ENCODE measurements around the gene CHSY1.
"Not testable (repeated sequence)": the region's sequence is repeated elsewhere in the genome, so short reads cannot be mapped to it uniquely, and the experiment has no call there.

CHSY1 gene

GRCh38 chr15:101244889-101245668 lies 6.8 kb downstream of the CHSY1 start:
- DNase-seq (ENCODE audit: low read depth in 2 of 2) = no peak

- no peak for DNase-seq (ENCODE audit: low read depth in 2 of 2)
These were observed 7.6 kb downstream of the CHSY1 start for GRCh38 chr15:101244036-101244781.

- DNase-seq (ENCODE audit: low read depth in 2 of 2) = no peak
These were observed 8.4 kb downstream of the CHSY1 start for GRCh38 chr15:101243420-101243819.

DNA sequence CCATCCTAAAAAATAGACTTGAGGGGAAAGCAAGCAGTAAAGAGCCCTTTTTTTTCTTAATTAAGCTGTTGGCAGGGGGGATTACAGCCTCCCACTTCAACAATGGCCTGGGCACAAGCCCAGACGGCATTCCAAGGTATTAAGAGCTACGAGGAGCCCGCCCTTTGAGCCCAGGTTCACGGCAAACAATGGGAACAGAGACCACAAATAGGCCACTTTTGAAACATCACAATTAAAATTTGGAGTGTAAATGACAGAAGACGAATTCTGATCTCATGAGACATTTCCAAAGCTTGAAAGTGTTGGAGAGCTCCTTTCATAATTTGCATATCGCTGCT lies 8.9 kb downstream of the CHSY1 start:
- DNase-seq (ENCODE audit: low read depth in 2 of 2) = no peak

- no peak for DNase-seq (ENCODE audit: low read depth in 2 of 2)
These were observed 9.5 kb downstream of the CHSY1 start for GRCh38 chr15:101242160-101242998.

DNA sequence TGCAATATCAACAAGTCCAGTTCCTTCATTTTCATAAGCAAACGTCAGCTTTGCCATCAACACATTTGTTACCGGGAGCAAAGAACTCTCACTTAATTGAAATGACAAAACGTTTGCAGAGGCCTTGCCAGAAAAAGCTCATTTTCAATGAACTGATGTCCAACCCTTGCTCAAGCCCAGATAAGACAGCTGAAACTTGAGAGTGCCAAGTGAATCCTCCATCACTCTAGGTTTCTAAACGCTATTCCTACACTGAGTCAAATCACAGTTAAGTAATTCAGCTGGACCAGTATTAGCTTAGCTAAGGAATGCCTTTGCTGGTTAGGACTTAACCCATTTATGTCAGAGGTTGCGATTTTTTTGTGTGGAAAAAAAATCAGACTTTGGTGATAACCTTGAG lies 11.5 kb downstream of the CHSY1 start:
- no peak for DNase-seq (ENCODE audit: low read depth in 2 of 2)

DNA sequence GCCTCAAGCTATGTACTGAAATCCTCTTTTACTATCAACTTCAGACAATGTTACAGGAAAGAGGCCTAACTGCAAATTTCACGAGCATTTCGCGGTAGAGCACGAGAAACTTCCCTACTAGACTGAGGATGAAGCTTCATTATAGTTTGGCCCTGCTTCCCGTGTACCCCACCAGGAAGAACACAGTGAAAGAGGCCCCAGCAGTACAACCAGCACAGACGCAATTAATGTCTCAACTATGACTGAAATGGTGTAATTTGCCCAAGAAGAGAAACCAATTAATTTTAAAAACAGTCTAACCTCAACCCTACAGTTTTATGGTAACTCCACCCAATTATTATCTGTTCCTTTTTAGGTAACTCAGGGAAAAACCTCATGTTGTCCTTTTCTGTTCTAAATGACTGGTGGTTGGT lies 12.1 kb downstream of the CHSY1 start:
- no peak for DNase-seq (ENCODE audit: low read depth in 2 of 2)

DNA sequence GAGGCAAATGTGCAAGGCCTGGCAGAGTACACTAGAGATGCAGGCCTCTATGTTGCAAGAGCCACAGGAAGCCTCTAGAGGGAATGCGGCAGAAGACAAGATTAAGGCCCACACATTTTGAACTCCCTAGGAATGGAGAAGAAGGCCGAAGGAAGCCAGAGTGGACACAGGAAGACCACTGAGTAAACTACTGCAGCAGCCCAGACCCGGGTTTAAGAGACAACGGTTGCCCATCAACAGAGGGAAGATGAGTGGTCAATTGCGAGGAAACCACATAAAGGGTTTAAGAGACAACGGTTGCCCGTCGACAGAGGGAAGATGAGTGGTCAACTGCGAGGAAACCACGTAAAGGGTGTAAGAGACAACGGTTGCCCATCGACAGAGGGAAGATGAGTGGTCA lies 14.6 kb downstream of the CHSY1 start:
- no peak for DNase-seq (ENCODE audit: low read depth in 2 of 2)

- DNase-seq (ENCODE audit: low read depth in 2 of 2) = no peak
These were observed 18.1 kb downstream of the CHSY1 start for GRCh38 chr15:101233651-101234280.

DNA sequence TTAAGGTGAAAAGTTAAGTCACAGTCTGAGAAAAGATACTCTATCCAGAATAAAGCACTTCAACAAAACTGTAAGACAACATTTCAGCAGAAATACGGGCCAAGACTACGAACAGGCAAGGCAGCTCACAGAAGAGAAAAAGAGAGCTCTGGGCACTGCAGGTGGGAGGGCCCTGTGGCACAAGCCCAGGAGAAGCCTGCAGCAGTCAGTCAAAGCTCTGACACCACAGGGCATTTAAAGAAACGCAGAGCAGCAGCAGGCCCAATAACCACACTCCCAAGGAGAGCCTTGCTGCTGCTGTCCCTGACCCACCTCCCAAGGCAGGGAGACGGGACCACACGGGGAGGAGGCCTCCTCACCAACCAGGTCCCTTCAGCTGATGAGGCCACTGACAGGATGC lies 19.2 kb downstream of the CHSY1 start:
- no peak for DNase-seq (ENCODE audit: low read depth in 2 of 2)

GRCh38 chr15:101228313-101228712 lies 23.5 kb downstream of the CHSY1 start:
- DNase-seq (ENCODE audit: low read depth in 2 of 2) = no peak

DNA sequence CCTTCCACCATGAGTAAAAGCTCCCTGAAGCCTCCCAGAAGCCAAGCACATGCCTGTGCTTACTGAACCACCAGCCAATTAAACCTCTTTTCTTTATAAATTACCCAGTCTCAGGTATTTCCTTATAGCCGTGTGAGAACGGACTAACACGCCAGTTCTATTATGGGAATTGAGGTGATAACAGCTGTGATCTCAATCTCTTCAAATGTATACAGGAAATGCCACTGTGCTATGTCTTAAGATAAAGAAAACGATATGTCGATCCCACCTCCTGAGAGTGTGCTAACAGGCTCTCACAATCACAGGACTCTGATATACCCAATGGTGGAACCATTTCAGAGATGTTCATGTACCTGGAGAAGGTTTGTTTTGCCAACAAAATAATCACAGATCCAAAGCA lies 26.2 kb downstream of the CHSY1 start:
- DNase-seq (ENCODE audit: low read depth in 2 of 2) = no peak

- no peak for DNase-seq (ENCODE audit: low read depth in 2 of 2)
These were observed 29.9 kb downstream of the CHSY1 start for GRCh38 chr15:101221902-101222301.

GRCh38 chr15:101220060-101220459 lies 31.8 kb downstream of the CHSY1 start:
- no peak for DNase-seq (ENCODE audit: low read depth in 2 of 2)

- DNase-seq (ENCODE audit: low read depth in 2 of 2) = no peak
These were observed 32.4 kb downstream of the CHSY1 start for GRCh38 chr15:101219441-101219840.

DNA sequence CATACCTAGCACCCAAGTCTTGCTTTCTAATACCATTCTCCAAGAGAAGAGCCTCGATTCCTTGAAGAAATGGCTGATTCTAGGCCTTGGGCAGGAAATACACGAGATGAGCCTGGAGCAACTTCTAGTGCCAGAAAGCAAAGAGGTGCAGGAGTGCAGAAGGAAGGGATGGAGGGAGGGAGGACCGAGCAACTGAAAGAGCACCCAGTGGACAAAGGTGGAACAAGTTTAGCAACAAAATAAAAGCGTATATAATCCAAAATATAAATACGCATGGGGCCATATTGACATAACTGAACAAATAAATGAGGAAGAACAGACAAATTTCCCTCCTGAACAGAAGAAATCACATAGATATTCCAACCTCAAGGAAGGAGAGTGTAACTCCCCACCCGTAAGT lies 34.4 kb downstream of the CHSY1 start:
- no peak for DNase-seq (ENCODE audit: low read depth in 2 of 2)

DNA sequence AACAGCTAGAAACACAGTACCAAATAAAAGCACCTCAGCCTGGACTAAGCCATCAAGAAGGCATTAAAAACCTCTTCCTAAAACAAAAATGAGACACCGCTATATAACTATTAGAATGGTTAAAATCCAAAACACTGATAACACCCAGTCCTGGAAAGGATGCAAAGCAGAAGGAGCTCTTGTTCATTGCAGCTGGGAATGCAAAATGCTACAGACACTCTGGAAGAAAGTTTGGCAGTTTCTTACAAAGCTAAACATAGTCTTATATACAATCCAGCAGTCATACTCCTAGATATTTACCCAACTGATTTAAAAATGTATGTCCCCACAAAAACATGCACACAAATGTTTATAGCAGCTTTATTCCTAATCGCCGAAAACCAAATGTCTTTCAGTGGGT lies 35.7 kb downstream of the CHSY1 start:
- no peak for DNase-seq (ENCODE audit: low read depth in 2 of 2)

GRCh38 chr15:101215681-101216080 lies 36.2 kb downstream of the CHSY1 start:
- DNase-seq (ENCODE audit: low read depth in 2 of 2) = no peak

GRCh38 chr15:101214435-101215097 lies 37.3 kb downstream of the CHSY1 start:
- not testable (repeated sequence) for DNase-seq (ENCODE audit: low read depth in 2 of 2)

DNA sequence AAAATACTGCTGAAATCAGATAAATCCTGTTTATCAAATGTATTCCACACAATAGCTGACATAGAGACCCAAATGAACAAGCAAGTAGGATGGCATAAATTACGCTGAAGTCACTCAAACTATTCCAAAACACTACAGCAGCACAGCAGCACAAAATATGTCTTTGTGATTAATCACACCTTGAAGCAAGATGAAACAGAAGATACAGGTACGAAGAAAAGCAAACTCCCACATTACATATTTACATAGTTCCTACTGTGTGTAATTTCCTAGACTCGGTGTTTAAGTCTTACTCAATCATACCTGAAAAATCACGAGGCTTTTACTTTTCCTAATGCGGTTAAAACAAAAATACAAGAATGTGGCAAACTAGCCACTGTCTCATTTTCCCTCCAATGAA lies 38.3 kb downstream of the CHSY1 start:
- no peak for DNase-seq (ENCODE audit: low read depth in 2 of 2)

DNA sequence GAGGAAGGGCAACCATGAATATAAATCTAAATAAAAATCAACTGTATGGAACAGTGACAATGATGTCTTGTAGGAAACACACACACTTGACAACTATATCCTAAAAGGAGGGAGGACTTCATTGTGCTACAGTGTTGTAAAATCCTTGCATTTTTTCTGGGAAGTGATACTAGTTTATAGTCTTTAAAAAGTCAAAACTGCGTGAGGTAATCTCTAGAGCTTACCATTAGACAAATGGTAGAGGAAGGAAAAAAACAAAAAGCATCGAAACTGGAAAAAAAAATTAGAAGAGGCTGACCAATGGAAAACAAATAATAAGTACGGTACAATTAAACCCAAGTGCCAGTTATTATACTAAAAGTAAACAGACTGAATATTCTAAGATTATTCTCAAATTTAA lies 38.7 kb downstream of the CHSY1 start:
- no peak for DNase-seq (ENCODE audit: low read depth in 2 of 2)

GRCh38 chr15:101211897-101212296 lies 40.0 kb downstream of the CHSY1 start:
- no peak for DNase-seq (ENCODE audit: low read depth in 2 of 2)

Measured in activated CD4-positive, alpha-beta T cell treated with anti-CD3 and anti-CD28 coated beads for 24 hours (primary cell).